HG03520 (cell line): ENCODE measurements around the gene BCAS4.
"Not testable (repeated sequence)": the region's sequence is repeated elsewhere in the genome, so short reads cannot be mapped to it uniquely, and the experiment has no call there.

Source experiments
- ATAC-seq: cut with Tn5 transposase; IDR thresholded peaks from one replicate; pipeline ENCODE4 v1.9.1; 2021; ENCODE audit warnings: mild to moderate bottlenecking, moderate library complexity; ENCODE audit not compliant: unreplicated experiment

The BCAS4 gene

GRCh38 chr20:50798650-50799049 is 3.8 kb downstream of the BCAS4 start:
- ATAC-seq, result no peak

GRCh38 chr20:50799176-50799889 is 4.5 kb downstream of the BCAS4 start:
- ATAC-seq, result no peak

DNA sequence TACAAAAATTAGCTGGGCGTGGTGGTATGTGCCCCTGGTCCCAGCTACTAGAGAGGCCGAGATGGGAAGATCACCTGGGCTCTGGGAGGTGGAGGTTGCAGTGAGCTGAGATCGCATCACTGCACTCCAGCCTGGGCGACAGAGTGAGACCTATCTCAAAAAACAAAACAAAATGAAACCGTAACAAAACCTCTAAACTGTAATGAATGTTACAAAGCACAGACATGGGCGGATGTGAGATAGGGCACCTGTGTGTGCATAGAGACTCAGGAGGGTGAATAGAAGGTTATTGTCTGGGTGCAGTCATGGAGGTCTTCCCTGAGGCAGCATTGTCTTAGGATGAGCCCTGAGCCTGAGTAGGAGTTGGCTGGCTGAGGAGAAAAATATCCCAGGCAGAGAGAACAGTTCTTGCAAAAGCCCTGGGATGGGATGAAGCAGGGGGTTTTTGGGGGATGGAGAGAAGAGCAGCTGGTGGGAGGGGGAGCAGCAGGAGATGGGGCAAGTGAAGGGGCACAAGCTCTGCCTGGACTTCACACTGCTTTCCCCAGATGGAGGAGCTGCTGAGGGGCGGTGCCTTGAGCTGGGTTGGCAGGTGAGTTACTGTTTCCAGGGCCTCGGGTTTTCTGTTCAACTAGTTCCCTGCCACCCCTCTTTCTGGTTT is 5.2 kb downstream of the BCAS4 start:
- peak; percentile 41 for ATAC-seq

DNA sequence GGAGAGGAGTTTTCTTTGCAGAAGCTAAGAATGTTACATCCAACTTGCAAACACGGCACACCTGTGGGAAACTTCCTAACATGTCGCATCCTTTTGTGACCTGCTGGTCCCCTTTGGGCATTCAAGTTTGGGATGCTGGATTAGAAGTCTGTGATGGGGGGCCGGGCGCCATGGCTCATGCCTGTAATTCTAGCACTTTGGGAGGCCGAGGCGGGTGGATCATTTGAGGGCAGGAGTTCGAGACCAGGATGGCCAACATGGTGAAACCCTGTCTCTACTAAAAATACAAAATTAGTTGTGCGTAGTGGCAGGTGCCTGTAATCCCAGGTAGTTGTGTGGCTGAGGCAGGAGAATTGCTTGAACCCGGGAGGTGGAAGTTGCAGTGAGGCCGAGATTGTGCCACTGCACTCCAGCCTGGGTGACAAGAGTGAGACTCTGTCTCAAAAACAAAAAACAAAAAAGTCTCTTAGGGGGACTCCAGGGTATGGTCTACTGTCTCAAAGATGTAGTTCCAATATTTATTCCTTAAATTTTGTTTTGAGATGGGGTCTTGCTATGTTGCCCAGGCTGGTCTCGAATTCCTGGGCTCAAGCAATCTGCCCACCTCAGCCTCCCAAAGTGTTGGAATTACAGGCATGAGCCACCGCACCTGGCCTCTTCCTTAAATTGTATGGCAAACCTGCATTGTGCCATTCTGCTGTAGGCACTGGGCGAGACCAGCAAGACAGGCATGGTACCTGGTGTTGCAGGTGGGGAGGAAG is 6.3 kb downstream of the BCAS4 start:
- not testable (repeated sequence) for ATAC-seq

GRCh38 chr20:50801747-50802125 is 6.9 kb downstream of the BCAS4 start:
- no peak for ATAC-seq

GRCh38 chr20:50802289-50802688 is 7.4 kb downstream of the BCAS4 start:
- ATAC-seq, result no peak

DNA sequence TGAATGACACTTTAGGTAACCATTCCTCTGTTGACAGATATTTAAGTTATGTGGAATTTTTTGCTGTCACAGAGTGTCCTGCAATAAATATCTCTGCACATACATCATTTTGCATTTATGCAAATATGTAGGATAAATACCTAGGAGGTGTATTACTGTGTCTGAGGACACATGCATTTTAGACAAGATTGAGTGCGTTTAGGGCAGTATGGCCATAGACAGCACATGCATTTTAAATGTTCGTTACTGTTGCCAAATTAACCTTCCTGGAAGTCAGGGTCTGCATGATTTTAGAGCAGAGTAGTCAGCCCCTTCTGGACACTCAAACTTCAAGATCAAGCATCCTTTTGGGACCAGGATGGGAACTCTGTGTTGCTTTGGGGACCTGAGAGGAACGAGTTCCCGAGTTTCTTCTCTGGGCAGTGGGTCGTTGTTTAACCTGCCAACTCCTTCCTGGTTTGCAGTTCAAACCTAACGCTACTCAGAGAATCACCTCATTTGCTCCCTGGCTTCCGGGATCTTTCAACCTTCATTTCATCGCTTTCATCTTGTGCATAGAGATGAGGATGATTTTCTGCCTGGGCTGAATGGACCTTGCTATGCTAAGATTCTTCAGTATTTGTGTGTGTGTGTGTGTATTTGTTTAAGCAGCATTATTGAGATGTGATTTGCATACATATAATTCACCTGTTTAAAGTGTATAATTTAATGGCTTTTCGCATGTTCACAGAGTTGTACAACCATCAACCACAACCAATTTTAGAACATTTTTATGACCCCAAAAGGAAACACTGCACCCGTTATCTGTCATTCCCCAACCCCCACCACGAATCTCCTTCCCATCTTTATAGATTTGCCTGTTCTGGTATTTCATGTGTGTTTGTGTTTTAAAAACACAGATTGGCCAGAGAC is 9.8 kb downstream of the BCAS4 start:
- no peak for ATAC-seq

- ATAC-seq, result no peak
Observed at GRCh38 chr20:50805349-50805684, 10.5 kb downstream of the BCAS4 start.

DNA sequence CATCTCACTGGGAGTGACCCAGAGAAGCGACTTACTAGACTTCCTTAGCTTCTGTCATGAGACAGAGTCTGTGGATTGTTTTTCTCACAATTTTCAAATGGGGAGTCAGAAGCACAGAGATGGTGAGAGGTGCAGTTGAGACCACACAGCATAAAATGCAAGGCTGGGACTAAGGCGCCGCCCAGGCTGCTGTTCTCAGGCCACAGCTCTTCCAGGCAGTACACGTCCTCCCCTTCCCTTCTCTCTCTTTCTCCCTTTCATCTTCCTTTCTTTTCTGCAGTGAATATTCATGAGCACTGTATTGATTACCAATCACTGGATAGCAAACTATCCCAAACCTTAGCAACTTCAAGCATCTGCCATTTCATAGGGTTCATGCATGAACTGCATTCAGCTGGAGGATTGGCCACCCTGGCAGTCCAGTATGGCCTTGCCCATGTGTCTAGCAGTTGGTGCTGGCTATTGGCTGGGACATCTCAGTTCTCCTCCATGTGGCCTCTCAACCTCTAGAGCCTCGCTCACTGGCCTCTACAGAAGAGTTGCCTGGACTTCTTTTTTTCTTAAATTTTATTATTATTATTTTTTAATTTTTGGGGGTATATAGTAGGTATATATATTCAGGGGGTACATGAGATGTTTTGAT is 11.4 kb downstream of the BCAS4 start:
- no peak for ATAC-seq

DNA sequence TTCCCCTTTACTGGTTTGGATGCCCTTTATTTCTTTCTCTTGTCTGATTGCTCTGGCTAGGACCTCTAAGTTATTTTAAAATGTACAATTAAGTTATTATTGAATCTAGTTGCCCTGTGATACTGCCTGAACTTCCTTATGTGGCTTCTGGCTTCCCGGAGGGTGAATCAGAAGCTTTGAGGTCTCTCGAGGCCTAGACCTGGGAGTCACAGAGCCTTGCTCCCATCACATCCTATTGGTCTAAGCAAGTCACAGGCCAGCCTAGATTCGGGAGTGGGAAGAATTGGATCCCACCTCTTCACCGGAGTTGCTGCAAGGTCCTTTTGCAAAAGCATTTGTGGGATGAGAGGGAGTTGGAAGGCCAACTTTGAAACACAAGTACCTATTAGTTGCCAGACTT is 15.2 kb downstream of the BCAS4 start:
- ATAC-seq, result no peak

DNA sequence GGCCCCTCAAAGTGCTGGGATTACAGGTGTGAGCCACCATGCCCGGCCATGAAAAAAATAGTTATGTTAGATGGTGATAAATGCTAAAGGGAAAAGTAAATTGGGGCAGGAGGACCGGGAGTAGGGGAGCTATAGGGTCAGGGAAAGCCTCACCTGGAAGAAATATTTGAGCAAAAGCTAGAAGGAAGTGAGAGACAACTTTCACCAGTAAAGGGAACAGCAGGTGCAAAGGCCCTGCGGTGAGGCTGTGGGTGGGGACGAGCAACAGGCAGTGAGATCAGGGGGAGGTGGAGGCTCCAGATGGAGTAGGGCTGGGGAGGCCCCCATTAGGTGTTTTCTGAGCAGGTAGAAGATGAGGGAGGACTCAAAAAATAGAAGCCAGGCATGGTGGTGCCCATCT is 16.0 kb downstream of the BCAS4 start:
- ATAC-seq, result no peak

DNA sequence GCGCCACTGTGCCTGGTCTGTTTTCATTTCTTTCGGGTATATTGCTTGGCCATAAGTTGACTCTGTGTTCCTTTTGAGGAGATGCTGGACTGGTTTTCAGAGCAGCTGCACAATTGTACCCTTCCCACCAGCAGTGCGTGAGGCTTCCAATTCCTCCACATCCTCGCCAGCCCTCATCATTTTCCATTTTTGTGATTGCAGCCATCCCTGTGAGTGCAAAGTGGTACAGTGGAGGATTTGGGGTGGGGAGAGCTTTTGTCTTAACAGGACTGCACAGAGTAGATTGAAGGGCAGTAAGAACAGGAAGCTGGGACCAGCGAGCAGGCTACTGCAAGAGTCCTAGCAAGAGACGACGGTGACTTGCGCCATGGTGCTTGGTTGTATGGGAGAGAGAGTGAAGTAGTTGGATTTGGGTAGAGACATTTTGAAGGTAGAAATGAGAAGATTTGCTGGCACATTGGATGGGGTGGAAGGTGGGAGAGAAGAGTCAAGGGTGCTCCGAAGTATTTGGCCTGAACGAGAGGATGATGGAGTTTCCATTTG is 18.3 kb downstream of the BCAS4 start:
- ATAC-seq, result no peak

DNA sequence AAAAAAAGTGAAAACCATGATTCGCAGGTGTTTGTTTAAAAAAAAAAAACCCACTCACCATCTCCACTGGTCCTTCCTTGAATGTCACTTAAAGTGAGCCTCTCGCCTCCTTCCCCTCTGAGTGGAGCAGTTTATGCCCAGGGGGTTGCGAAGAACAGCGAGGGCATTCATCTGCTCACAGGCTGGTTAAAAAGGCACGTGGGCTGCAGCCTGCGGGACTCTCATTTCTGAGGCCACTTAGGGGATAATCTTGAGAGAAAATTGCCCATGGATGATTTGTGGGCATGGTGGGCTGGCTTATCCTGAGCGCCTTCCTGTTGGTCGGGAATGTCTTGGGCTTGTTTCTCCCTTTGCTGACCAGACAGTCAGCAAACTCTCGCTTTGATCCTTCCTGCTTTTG is 18.9 kb downstream of the BCAS4 start:
- ATAC-seq, result no peak

DNA sequence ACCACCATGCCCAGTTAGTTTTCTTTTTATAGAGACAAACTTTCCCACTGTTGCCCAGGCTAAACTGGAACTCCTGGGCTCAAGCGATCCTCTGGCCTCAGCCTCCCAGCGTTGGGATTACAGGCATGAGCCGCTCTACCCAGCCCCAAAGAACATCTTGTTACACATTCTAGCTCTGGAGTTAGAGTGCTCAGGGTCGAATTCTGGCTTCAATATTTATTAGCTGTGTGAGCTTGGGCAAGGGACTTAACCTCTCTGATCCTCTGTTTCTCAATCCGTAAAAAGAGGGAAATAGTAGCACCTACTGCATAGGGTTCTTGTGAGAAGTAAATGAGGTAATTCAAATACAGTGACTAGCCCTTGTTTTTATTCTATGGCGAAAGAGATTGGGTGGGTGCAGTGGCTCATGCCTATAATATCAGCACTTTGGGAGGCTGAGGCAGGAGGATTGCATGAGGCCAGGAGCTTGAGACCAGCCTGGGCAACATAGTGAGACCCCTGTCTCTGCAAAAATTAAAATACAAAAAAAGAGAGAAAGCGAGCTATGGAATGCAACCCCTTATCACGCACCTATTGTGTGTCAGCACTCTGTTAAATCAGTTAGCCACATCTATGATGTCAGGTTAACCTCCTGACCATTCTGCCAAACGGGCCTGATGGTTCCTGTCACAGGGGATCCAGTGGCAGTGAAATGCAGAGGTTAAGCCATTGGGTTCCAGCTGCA is 19.7 kb downstream of the BCAS4 start:
- ATAC-seq, result no peak

DNA sequence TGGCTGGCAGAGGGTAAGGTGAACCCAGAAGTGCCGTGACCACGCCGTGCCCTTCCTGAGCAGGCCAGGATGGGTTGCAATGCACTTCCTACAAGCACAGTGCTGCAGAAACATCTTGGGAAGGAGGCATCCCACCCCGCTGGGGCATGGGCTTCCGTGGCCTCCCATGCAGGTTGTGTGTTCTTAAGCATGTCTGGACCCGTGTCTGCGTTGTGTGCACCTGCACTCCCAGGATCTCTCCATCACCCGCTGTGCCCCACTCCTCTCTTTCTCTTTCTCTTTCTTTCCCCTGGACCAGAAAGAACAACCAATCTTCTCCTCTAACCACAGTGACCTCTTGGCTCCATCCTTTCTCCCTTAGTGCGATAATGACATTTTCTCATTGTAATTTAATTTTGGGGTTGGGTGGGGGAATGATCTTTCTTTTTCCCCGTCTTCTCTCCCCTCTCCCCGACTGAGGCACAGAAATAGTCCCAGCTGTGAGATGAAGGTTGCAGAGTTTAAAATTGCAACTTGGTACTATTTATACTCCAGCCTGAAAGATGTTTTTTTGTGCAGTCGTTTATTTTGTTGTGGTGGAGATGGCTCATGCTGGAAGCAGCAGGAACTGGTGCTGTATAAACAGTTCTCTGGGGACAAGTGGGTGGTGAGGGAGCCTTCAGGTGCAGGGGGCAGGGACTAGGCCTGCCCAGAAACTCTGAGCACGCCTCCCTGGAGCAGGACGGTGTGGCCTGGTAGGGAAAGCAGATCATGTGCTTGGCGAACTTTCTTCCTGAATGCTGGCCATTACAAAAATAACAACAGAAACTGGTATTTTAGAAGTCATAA is 20.5 kb downstream of the BCAS4 start:
- ATAC-seq, result no peak

- no peak for ATAC-seq
Observed at GRCh38 chr20:50817776-50818172, 22.9 kb downstream of the BCAS4 start.

GRCh38 chr20:50819349-50819748 is 24.5 kb downstream of the BCAS4 start:
- ATAC-seq, result peak; percentile 32

DNA sequence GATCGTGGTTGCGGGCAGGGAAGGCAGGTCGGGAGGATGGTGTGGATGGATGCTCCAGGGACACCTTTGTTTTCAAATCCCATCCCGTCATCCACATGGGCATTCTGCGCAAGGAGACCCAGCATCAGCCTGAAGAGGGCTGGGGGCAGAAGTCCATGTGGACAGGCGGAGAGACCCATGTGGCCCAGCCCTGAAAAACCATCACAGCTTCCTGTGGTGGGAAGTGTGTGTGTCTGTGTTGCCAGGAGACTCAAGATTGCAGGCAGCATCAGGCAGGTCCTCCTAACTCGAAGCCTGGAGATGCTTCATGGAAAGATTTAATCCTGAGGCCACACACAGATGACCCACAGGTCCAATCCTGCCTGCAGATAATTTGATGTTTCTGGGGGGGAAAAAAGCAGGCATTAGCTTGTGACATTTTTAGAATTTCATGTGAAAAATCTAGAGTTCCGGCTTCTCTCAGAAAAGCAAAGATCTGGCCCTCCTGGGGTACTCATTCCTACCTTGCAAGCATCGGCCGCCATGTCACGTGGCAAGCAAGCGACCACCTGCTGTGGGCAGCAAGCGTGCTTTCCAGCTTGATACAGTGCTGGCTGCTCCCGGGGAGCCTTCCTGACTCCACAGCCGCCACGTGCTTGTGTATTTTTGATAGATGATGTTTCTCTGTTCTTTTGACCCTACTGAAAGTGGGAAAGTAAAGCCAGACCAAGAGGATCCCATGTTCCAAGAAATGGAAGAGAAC is 25.8 kb downstream of the BCAS4 start:
- ATAC-seq, result no peak
